Measurements from ENCODE around the gene OSBPL6. TPM values are rescaled to one million over a fixed set of nuclear protein-coding genes. Genes with fewer than 3 reads are reported as not detected.

Gene OSBPL6
- total and polyA plus RNA-seq, 10 of the 15 experiments (the other 5 are each of a cell fraction or from before 2014, with no cell fraction given) = 0.01 to 0.08 (median 0.03) TPM; not detected in 5

- RAD21 ChIA-PET (ENCODE audit: unreplicated experiment) = no interaction called here
- H3K4me3 ChIP-seq = no peak overlapping the region
- H3K36me3 ChIP-seq (ENCODE audit: control insufficient read depth in 2 of 2, insufficient read depth in 2 of 2, low read length in 1 of 2) = no peaks in the 10 kb centered on the region
- DNase-seq (ENCODE audit: low read depth, low spot score) (no peak), ATAC-seq (no peak), FAIRE-seq (no peak)
- no peaks in the 10 kb centered on the region for H4K20me1 ChIP-seq (ENCODE audit: control insufficient read depth, insufficient read depth)
- SMC1A ChIA-PET (ENCODE audit: uncharacterized antibody, unreplicated experiment) = no interaction called here
- H3K9ac ChIP-seq (ENCODE audit: control insufficient read depth, insufficient read depth, low read length) = no peak overlapping the region
- intact Hi-C loops (cut with micrococcal nuclease; ENCODE audit: unreplicated experiment) (no loop called here), in situ Hi-C loops (cut with MboI) (no loop called here)
- BruUV-seq (replicated peaks) = no TSS peak
- H3K27ac ChIP-seq (ENCODE audit: control insufficient read depth, insufficient read depth) = no peak overlapping the region
- no peaks in the 10 kb centered on the region for H3K9me3 ChIP-seq (replicated peaks; ENCODE audit: control insufficient read depth, insufficient read depth, low read length)
- POLR2A ChIA-PET = no interaction called here
- H2AFZ ChIP-seq (ENCODE audit: control insufficient read depth, low read depth, low read length) = no peak overlapping the region
- CTCF ChIA-PET = interaction anchor here (1.1 kb wide), 1 partner anchor 14 kb away, joined by 4 read pairs; no protein-coding TSS in a partner anchor
- TF ChIP-seq NRF1 (conservative IDR thresholded peaks at IDR 0.05; ENCODE audit: low read depth, low read length) = no peak
- no peak for TF ChIP-seq FOS (IDR thresholded peaks at IDR 0.05; ENCODE audit: borderline replicate concordance, extremely low read depth, insufficient read length)
- no peak for TF ChIP-seq FOXK2 (IDR thresholded peaks at IDR 0.05)
- no peak for TF ChIP-seq RAD51 (IDR thresholded peaks at IDR 0.05)
- no peak for TF ChIP-seq ELK1 (IDR thresholded peaks at IDR 0.05; ENCODE audit: low read depth, low read length)
- no peak for TF ChIP-seq NR2C2 (IDR thresholded peaks at IDR 0.05; ENCODE audit: borderline replicate concordance, control insufficient read depth, insufficient read length, low read depth)
- TF ChIP-seq NFXL1 (IDR thresholded peaks at IDR 0.05; ENCODE audit: borderline replicate concordance) = no peak
- no peak for TF ChIP-seq SMAD5 (IDR thresholded peaks at IDR 0.05; ENCODE audit: low read depth)
- no peaks in the 10 kb centered on the region for H3K4me1 ChIP-seq (ENCODE audit: control insufficient read depth, insufficient read depth, low read length)
- no peak overlapping the region for H3K4me2 ChIP-seq (ENCODE audit: control insufficient read depth, insufficient read depth)
- H3K27me3 ChIP-seq (replicated peaks in 1 of 2; ENCODE audit: control insufficient read depth in 2 of 2, insufficient read depth in 2 of 2, low read length in 1 of 2) = peaks cover 0 to 10% of the 10 kb centered on the region in 2 experiments; a peak in 3 of 4 replicates
- 92% methylated on average over 2 of the region's 2 CpGs for WGBS (ENCODE audit: insufficient coverage, insufficient replicate concordance, low lambda C conversion rate, missing lambda C conversion rate)
- no peaks in the 10 kb centered on the region for H3K79me2 ChIP-seq (ENCODE audit: control insufficient read depth, insufficient read depth, low read length)
Observed at GRCh38 chr2:178188466-178188865, 5.8 kb upstream of the OSBPL6 start.
